ENCODE data around the gene CIITA. TPM values are rescaled to one million over a fixed set of nuclear protein-coding genes. Genes with fewer than 3 reads are reported as not detected.

Gene CIITA
- polyA plus RNA-seq, 1 donor (not counting 4 experiments of a cell fraction or from before 2014, with no cell fraction given), result 0.05 TPM

- dilution Hi-C loops (cut with MboI; ENCODE audit: extremely low pct_ligation_motif_present, low sequenced_read_pairs), result no loop called here
- Histone ChIP-seq H3K4me2 (ENCODE audit: control insufficient read depth, extremely low read depth, insufficient read depth, low read depth, low read length) (peak overlapping the region; percentile 87), H3K4me1 (ENCODE audit: control insufficient read depth, extremely low read depth, insufficient read depth, low read length) (peaks cover 45% of the 10 kb centered on the region), H3K9me3 (ENCODE audit: control insufficient read depth, low read depth, low read length) (no peaks in the 10 kb centered on the region), H3K27me3 (ENCODE audit: control insufficient read depth, extremely low read depth, insufficient read depth, low read length) (no peaks in the 10 kb centered on the region), H4K20me1 (ENCODE audit: control insufficient read depth, extremely low read depth, insufficient read depth, low read length) (peaks cover 11% of the 10 kb centered on the region), H3K4me3 (ENCODE audit: control insufficient read depth in 2 of 3, extremely low read depth in 1 of 3, insufficient read depth in 2 of 3, low read depth in 1 of 3, low read length in 3 of 3) (peak overlapping the region; percentile 9 to 88 (median 29)), H3K79me2 (ENCODE audit: control insufficient read depth, insufficient read depth, low read length) (peaks cover 61% of the 10 kb centered on the region), H3K36me3 (ENCODE audit: control insufficient read depth in 2 of 2, extremely low read depth in 1 of 2, insufficient read depth in 2 of 2, low read length in 2 of 2) (no peaks in the 10 kb centered on the region), H3K9ac (ENCODE audit: control insufficient read depth, extremely low read depth, insufficient read depth, low read length) (peak overlapping the region; percentile 16), H2AFZ (ENCODE audit: control insufficient read depth, low read length) (no peak overlapping the region), H3K9me1 (ENCODE audit: control insufficient read depth, extremely low read depth, insufficient read depth, low read length) (peaks cover 9% of the 10 kb centered on the region), H3K27ac (ENCODE audit: control insufficient read depth, insufficient read depth, low read length) (no peak overlapping the region)
- FAIRE-seq, result no peak
- no peak for DNase-seq (ENCODE audit: low read depth, low spot score)
- TF ChIP-seq CTCF (optimal IDR thresholded peaks at IDR 0.05 in 1 of 3, IDR thresholded peaks at IDR 0.05 in 1 of 3, conservative IDR thresholded peaks at IDR 0.05 in 1 of 3; ENCODE audit: extremely low read depth in 1 of 3, insufficient read depth in 2 of 3, low read length in 3 of 3) (no peak), EZH2 (IDR thresholded peaks at IDR 0.05; ENCODE audit: low read length) (no peak)
Observed at GRCh38 chr16:10946308-10946707, 69.3 kb downstream of the CIITA start.

GRCh38 chr16:10947211-10947787 is 70.3 kb downstream of the CIITA start:
- H3K27me3 ChIP-seq (ENCODE audit: control insufficient read depth, extremely low read depth, insufficient read depth, low read length), result no peaks in the 10 kb centered on the region
- H3K79me2 ChIP-seq (ENCODE audit: control insufficient read depth, insufficient read depth, low read length), result peaks cover 59% of the 10 kb centered on the region
- peaks cover 10% of the 10 kb centered on the region for H4K20me1 ChIP-seq (ENCODE audit: control insufficient read depth, extremely low read depth, insufficient read depth, low read length)
- no peak overlapping the region for H3K4me3 ChIP-seq (ENCODE audit: control insufficient read depth in 2 of 3, extremely low read depth in 1 of 3, insufficient read depth in 2 of 3, low read depth in 1 of 3, low read length in 3 of 3)
- no peaks in the 10 kb centered on the region for H3K9me3 ChIP-seq (ENCODE audit: control insufficient read depth, low read depth, low read length)
- H3K4me1 ChIP-seq (ENCODE audit: control insufficient read depth, extremely low read depth, insufficient read depth, low read length), result peaks cover 45% of the 10 kb centered on the region
- DNase-seq (ENCODE audit: low read depth, low spot score) (no peak), FAIRE-seq (no peak)
- H3K4me2 ChIP-seq (ENCODE audit: control insufficient read depth, extremely low read depth, insufficient read depth, low read depth, low read length), result no peak overlapping the region
- no peak overlapping the region for H2AFZ ChIP-seq (ENCODE audit: control insufficient read depth, low read length)
- TF ChIP-seq EZH2 (IDR thresholded peaks at IDR 0.05; ENCODE audit: low read length) (no peak), CTCF (optimal IDR thresholded peaks at IDR 0.05 in 1 of 3, IDR thresholded peaks at IDR 0.05 in 1 of 3, conservative IDR thresholded peaks at IDR 0.05 in 1 of 3; ENCODE audit: extremely low read depth in 1 of 3, insufficient read depth in 2 of 3, low read length in 3 of 3) (no peak)
- no peak overlapping the region for H3K27ac ChIP-seq (ENCODE audit: control insufficient read depth, insufficient read depth, low read length)
- dilution Hi-C loops (cut with MboI; ENCODE audit: extremely low pct_ligation_motif_present, low sequenced_read_pairs), result no loop called here
- H3K9ac ChIP-seq (ENCODE audit: control insufficient read depth, extremely low read depth, insufficient read depth, low read length), result no peak overlapping the region
- H3K9me1 ChIP-seq (ENCODE audit: control insufficient read depth, extremely low read depth, insufficient read depth, low read length), result peaks cover 9% of the 10 kb centered on the region
- no peaks in the 10 kb centered on the region for H3K36me3 ChIP-seq (ENCODE audit: control insufficient read depth in 2 of 2, extremely low read depth in 1 of 2, insufficient read depth in 2 of 2, low read length in 2 of 2)

Measured in keratinocyte (primary cell).